Measurements from ENCODE around the gene ITPR2. TPM values are rescaled to one million over a fixed set of nuclear protein-coding genes. Genes with fewer than 3 reads are reported as not detected.

ITPR2 gene
- total and polyA plus RNA-seq, 2 of the 13 experiments (the other 11 are each of a cell fraction or from before 2014, with no cell fraction given) = 31.9 to 81.9 TPM

GRCh38 chr12:26768611-26769603 lies 64.1 kb downstream of the ITPR2 start (continued):
- no peak for TF ChIP-seq ZNF101 (CRISPR knock-in tag; IDR thresholded peaks at IDR 0.05; ENCODE audit: borderline replicate concordance, low read depth)
- TF ChIP-seq NCOR1 (IDR thresholded peaks at IDR 0.05; ENCODE audit: borderline replicate concordance, low read length) = peak; percentile 75; the same call in 1 of the 2 replicates
- TF ChIP-seq YEATS4 (CRISPR knock-in tag; IDR thresholded peaks at IDR 0.05; ENCODE audit: borderline replicate concordance) = no peak; the same call in 1 of the 2 replicates
- TF ChIP-seq RNF2 (conservative IDR thresholded peaks at IDR 0.05; ENCODE audit: low read depth) = no peak
- TF ChIP-seq ARNT (IDR thresholded peaks at IDR 0.05) = no peak
- no peak for TF ChIP-seq SIN3A (IDR thresholded peaks at IDR 0.05; ENCODE audit: borderline replicate concordance, low read depth, low read length)
- TF ChIP-seq ZKSCAN5 (CRISPR knock-in tag; IDR thresholded peaks at IDR 0.05) = no peak
- TF ChIP-seq, protein P1, sequence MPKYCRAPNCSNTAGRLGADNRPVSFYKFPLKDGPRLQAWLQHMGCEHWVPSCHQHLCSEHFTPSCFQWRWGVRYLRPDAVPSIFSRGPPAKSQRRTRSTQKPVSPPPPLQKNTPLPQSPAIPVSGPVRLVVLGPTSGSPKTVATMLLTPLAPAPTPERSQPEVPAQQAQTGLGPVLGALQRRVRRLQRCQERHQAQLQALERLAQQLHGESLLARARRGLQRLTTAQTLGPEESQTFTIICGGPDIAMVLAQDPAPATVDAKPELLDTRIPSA (CRISPR knock-in tag; IDR thresholded peaks at IDR 0.05; ENCODE audit: borderline replicate concordance) = no peak
- peak; percentile 96 for TF ChIP-seq PITX1 (CRISPR knock-in tag; IDR thresholded peaks at IDR 0.05)
- TF ChIP-seq, protein P2, sequence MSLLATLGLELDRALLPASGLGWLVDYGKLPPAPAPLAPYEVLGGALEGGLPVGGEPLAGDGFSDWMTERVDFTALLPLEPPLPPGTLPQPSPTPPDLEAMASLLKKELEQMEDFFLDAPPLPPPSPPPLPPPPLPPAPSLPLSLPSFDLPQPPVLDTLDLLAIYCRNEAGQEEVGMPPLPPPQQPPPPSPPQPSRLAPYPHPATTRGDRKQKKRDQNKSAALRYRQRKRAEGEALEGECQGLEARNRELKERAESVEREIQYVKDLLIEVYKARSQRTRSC (CRISPR knock-in tag; IDR thresholded peaks at IDR 0.05; ENCODE audit: low read depth) = no peak
- no peak for TF ChIP-seq ZNF383 (CRISPR knock-in tag; IDR thresholded peaks at IDR 0.05; ENCODE audit: borderline replicate concordance)
- TF ChIP-seq SMAD9 (CRISPR knock-in tag; IDR thresholded peaks at IDR 0.05) = no peak
- TF ChIP-seq ZNF703 (CRISPR knock-in tag; IDR thresholded peaks at IDR 0.05; ENCODE audit: borderline replicate concordance) = peak; percentile 98
- no peak for TF ChIP-seq BRD4 (CRISPR knock-in tag; IDR thresholded peaks at IDR 0.05)
- no peak for TF ChIP-seq ZZZ3 (CRISPR knock-in tag; IDR thresholded peaks at IDR 0.05; ENCODE audit: borderline replicate concordance)
- no peak for TF ChIP-seq NAIF1 (CRISPR knock-in tag; IDR thresholded peaks at IDR 0.05; ENCODE audit: borderline replicate concordance)
- TF ChIP-seq, protein P3, sequence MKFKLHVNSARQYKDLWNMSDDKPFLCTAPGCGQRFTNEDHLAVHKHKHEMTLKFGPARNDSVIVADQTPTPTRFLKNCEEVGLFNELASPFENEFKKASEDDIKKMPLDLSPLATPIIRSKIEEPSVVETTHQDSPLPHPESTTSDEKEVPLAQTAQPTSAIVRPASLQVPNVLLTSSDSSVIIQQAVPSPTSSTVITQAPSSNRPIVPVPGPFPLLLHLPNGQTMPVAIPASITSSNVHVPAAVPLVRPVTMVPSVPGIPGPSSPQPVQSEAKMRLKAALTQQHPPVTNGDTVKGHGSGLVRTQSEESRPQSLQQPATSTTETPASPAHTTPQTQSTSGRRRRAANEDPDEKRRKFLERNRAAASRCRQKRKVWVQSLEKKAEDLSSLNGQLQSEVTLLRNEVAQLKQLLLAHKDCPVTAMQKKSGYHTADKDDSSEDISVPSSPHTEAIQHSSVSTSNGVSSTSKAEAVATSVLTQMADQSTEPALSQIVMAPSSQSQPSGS (CRISPR knock-in tag; IDR thresholded peaks at IDR 0.05) = peak; percentile 92
- no peak for TF ChIP-seq CSRNP2 (CRISPR knock-in tag; conservative IDR thresholded peaks at IDR 0.05; ENCODE audit: low read depth)
- TF ChIP-seq EZH2 (conservative IDR thresholded peaks at IDR 0.05; ENCODE audit: low read depth, low read length) = no peak
- TF ChIP-seq GABPA (IDR thresholded peaks at IDR 0.05; ENCODE audit: low read depth, low read length) = no peak
- TF ChIP-seq GABPA (CRISPR knock-in tag; IDR thresholded peaks at IDR 0.05; ENCODE audit: low read depth) = peak; percentile 55
- TF ChIP-seq, protein P4, sequence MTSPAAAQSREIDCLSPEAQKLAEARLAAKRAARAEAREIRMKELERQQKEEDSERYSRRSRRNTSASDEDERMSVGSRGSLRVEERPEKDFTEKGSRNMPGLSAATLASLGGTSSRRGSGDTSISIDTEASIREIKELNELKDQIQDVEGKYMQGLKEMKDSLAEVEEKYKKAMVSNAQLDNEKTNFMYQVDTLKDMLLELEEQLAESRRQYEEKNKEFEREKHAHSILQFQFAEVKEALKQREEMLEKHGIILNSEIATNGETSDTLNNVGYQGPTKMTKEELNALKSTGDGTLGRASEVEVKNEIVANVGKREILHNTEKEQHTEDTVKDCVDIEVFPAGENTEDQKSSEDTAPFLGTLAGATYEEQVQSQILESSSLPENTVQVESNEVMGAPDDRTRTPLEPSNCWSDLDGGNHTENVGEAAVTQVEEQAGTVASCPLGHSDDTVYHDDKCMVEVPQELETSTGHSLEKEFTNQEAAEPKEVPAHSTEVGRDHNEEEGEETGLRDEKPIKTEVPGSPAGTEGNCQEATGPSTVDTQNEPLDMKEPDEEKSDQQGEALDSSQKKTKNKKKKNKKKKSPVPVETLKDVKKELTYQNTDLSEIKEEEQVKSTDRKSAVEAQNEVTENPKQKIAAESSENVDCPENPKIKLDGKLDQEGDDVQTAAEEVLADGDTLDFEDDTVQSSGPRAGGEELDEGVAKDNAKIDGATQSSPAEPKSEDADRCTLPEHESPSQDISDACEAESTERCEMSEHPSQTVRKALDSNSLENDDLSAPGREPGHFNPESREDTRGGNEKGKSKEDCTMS (CRISPR knock-in tag; conservative IDR thresholded peaks at IDR 0.05) = no peak
- no peak for TF ChIP-seq ZNF260 (CRISPR knock-in tag; IDR thresholded peaks at IDR 0.05; ENCODE audit: borderline replicate concordance, low read depth)
